IMR-90 (cell line): Measurements from ENCODE around the gene TYRO3. TPM values are rescaled to one million over a fixed set of nuclear protein-coding genes. Genes with fewer than 3 reads are reported as not detected.

ENCODE experiments used
- ATAC-seq: fragments of 200-7000 bp; cut with Tn5 transposase; 2 replicates; pipeline ENCODE4 v1.9.1; 2020; ENCODE audit warnings: low read depth, mild to moderate bottlenecking, moderate library complexity
- BruUV-seq: library from RNA; stranded (reverse); fragments of 400-500 nt; replicated peaks from 2 replicates; lab custom pipeline; 2021; lab: Mats Ljungman, UMichigan
- CTCF ChIA-PET: fragments of 300-600 bp; formaldehyde crosslinking; extraction: SDS; loops from one replicate; lab custom pipeline; 2021; ENCODE audit warnings: antibody characterized with exemption; lab: Yijun Ruan, JAX
- POLR2A ChIA-PET: fragments of 300-600 bp; sonication (Branson Sonifier 250); formaldehyde crosslinking; loops from one replicate; lab custom pipeline; 2022; ENCODE audit warnings: antibody characterized with exemption; ENCODE audit not compliant: unreplicated experiment; lab: Charles Lee
- DNase-seq: peaks from one replicate; pipeline ENCODE4 v3.0.0; 2013
- H2AFZ ChIP-seq: replicated peaks from 2 replicates; pipeline ENCODE3; 2013; ENCODE audit warnings: low read length, mild to moderate bottlenecking; ENCODE audit not compliant: poor library complexity
- H2AK5ac ChIP-seq: 2 replicates; pipeline ENCODE4 v1.6.1; 2013; ENCODE audit warnings: low read depth, low read length, inconsistent platforms
- H2AK9ac ChIP-seq: replicated peaks from 2 replicates; pipeline ENCODE3; 2013; ENCODE audit warnings: mild to moderate bottlenecking, low read depth, low read length, moderate library complexity; ENCODE audit not compliant: poor library complexity
- H2BK120ac ChIP-seq: 2 replicates; pipeline ENCODE4 v1.6.1; 2013; ENCODE audit warnings: low read depth, low read length, inconsistent platforms
- H2BK15ac ChIP-seq: 3 replicates; pipeline ENCODE4 v1.6.1; 2013; ENCODE audit warnings: low read depth, low read length, inconsistent platforms
- H2BK20ac ChIP-seq: 2 replicates; pipeline ENCODE4 v1.6.1; 2013; ENCODE audit warnings: low read depth, mild to moderate bottlenecking, inconsistent platforms, low read length, moderate library complexity
- H2BK5ac ChIP-seq: 2 replicates; pipeline ENCODE4 v1.6.1; 2013; ENCODE audit warnings: mild to moderate bottlenecking, low read depth, low read length, inconsistent platforms; ENCODE audit not compliant: poor library complexity, severe bottlenecking
- H3K14ac ChIP-seq: replicated peaks from 2 replicates; pipeline ENCODE4 v1.6.1; 2013; ENCODE audit warnings: low read depth, low read length, inconsistent platforms
- H3K18ac ChIP-seq: 2 replicates; pipeline ENCODE4 v1.6.1; 2013; ENCODE audit warnings: low read depth, low read length, control low read depth
- H3K23ac ChIP-seq: 2 replicates; pipeline ENCODE4 v1.6.1; 2013; ENCODE audit warnings: low read depth, low read length, inconsistent platforms
- H3K27ac ChIP-seq: 2 replicates; pipeline ENCODE4 v1.5.1; 2013; ENCODE audit warnings: mild to moderate bottlenecking, control low read depth, low read length; ENCODE audit not compliant: insufficient read depth
- H3K27me3 ChIP-seq: 2 replicates; pipeline ENCODE4 v1.6.1; 2013; ENCODE audit warnings: low read length; ENCODE audit not compliant: control insufficient read depth, insufficient read depth
- H3K36me3 ChIP-seq: 2 replicates; pipeline ENCODE4 v1.6.1; 2013; ENCODE audit warnings: low read length, mixed read lengths; ENCODE audit not compliant: control insufficient read depth, insufficient read depth
- H3K4ac ChIP-seq: 2 replicates; pipeline ENCODE4 v1.6.1; 2013; ENCODE audit warnings: low read depth, low read length, inconsistent platforms
- H3K4me1 ChIP-seq: 2 replicates; pipeline ENCODE4 v1.6.1; 2013; ENCODE audit warnings: low read length, mixed read lengths; ENCODE audit not compliant: control insufficient read depth, insufficient read depth
- H3K4me2 ChIP-seq: 2 replicates; pipeline ENCODE4 v1.6.1; 2013; ENCODE audit warnings: low read depth, mild to moderate bottlenecking, control low read depth, low read length, moderate library complexity
- H3K4me3 ChIP-seq: 2 replicates; pipeline ENCODE4 v1.5.1; 2013; ENCODE audit warnings: low read depth, mild to moderate bottlenecking, control low read depth, low read length, moderate library complexity; ENCODE audit not compliant: insufficient read depth
- H3K56ac ChIP-seq: 2 replicates; pipeline ENCODE4 v1.6.1; 2013; ENCODE audit warnings: low read length, inconsistent platforms; ENCODE audit not compliant: insufficient read depth; ENCODE audit errors: extremely low read depth
- H3K79me1 ChIP-seq, 2 experiments: 2 replicates each; pipeline ENCODE4 v1.6.1; 2013; ENCODE audit warnings: low read length in 2 of 2, inconsistent platforms in 1 of 2, low read depth in 1 of 2
- H3K9ac ChIP-seq: 2 replicates; pipeline ENCODE4 v1.6.1; 2013; ENCODE audit warnings: low read depth, low read length, control low read depth
- H3K9me1 ChIP-seq: 2 replicates; pipeline ENCODE4 v1.6.1; 2013; ENCODE audit warnings: low read length, inconsistent platforms; ENCODE audit not compliant: insufficient read depth
- H3K9me3 ChIP-seq: 2 replicates; pipeline ENCODE4 v1.6.1; 2013; ENCODE audit warnings: low read length; ENCODE audit not compliant: control insufficient read depth, insufficient read depth
- H4K20me1 ChIP-seq: 2 replicates; pipeline ENCODE4 v1.6.1; 2013; ENCODE audit warnings: low read length, inconsistent platforms; ENCODE audit not compliant: insufficient read depth
- H4K5ac ChIP-seq: 2 replicates; pipeline ENCODE4 v1.6.1; 2013; ENCODE audit warnings: mild to moderate bottlenecking, low read depth, low read length, control low read depth
- H4K8ac ChIP-seq, 2 experiments: 2 replicates each; pipeline ENCODE4 v1.6.1; 2013; ENCODE audit warnings: low read depth in 2 of 2, low read length in 2 of 2, control low read depth in 1 of 2, inconsistent platforms in 1 of 2
- H4K91ac ChIP-seq: 2 replicates; pipeline ENCODE4 v1.6.1; 2013; ENCODE audit warnings: low read depth, low read length, inconsistent platforms; ENCODE audit not compliant: insufficient read depth
- BHLHE40 ChIP-seq: fragments of 150-350 bp; IDR thresholded peaks from 2 replicates; pipeline ENCODE4 v1.6.1; 2016; ENCODE audit warnings: mild to moderate bottlenecking, low read depth, low read length
- CEBPB ChIP-seq: IDR thresholded peaks from 2 replicates; pipeline ENCODE4 v1.6.1; 2012; ENCODE audit warnings: low read depth, low read length, improper control_type of control experiment
- CHD1 ChIP-seq: IDR thresholded peaks from 2 replicates; pipeline ENCODE4 v1.6.1; 2012; ENCODE audit warnings: low read depth, low read length, improper control_type of control experiment
- CTCF ChIP-seq: conservative IDR thresholded peaks from 2 replicates; pipeline ENCODE4 v1.5.1; 2012; ENCODE audit warnings: mild to moderate bottlenecking, low read depth, low read length, improper control_type of control experiment
- ELK1 ChIP-seq: fragments of 150-350 bp; IDR thresholded peaks from 2 replicates; pipeline ENCODE4 v1.6.1; 2016; ENCODE audit warnings: low read depth, mild to moderate bottlenecking, low read length, moderate library complexity, borderline replicate concordance
- FOS ChIP-seq: fragments of 150-350 bp; IDR thresholded peaks from 2 replicates; pipeline ENCODE4 v1.6.1; 2016; ENCODE audit warnings: low read depth, low read length
- MAFK ChIP-seq: IDR thresholded peaks from 2 replicates; pipeline ENCODE4 v1.6.1; 2012; ENCODE audit warnings: low read depth, low read length, improper control_type of control experiment
- MAZ ChIP-seq: IDR thresholded peaks from 2 replicates; pipeline ENCODE4 v1.6.1; 2012; ENCODE audit warnings: low read depth, mild to moderate bottlenecking, low read length, improper control_type of control experiment, moderate library complexity, borderline replicate concordance
- MXI1 ChIP-seq: IDR thresholded peaks from 2 replicates; pipeline ENCODE4 v1.6.1; 2012; ENCODE audit warnings: low read depth, mild to moderate bottlenecking, low read length, moderate library complexity, borderline replicate concordance
- NFE2L2 ChIP-seq: fragments of 150-350 bp; IDR thresholded peaks from 2 replicates; pipeline ENCODE4 v1.6.1; 2016; ENCODE audit warnings: low read depth, mild to moderate bottlenecking, low read length
- POLR2A ChIP-seq: IDR thresholded peaks from 2 replicates; pipeline ENCODE4 v1.6.1; 2012; ENCODE audit warnings: mild to moderate bottlenecking, low read depth, low read length
- RAD21 ChIP-seq: IDR thresholded peaks from 2 replicates; pipeline ENCODE4 v1.6.1; 2012; ENCODE audit warnings: low read length, improper control_type of control experiment
- RCOR1 ChIP-seq: IDR thresholded peaks from 2 replicates; pipeline ENCODE4 v1.6.1; 2012; ENCODE audit warnings: mild to moderate bottlenecking, low read length, improper control_type of control experiment; ENCODE audit not compliant: insufficient replicate concordance
- RFX5 ChIP-seq: IDR thresholded peaks from 2 replicates; pipeline ENCODE4 v1.8.0; 2012; ENCODE audit warnings: low read depth, mild to moderate bottlenecking, low read length, moderate library complexity
- SMC3 ChIP-seq: fragments of 150-350 bp; IDR thresholded peaks from 2 replicates; pipeline ENCODE4 v1.6.1; 2016; ENCODE audit warnings: low read depth, mild to moderate bottlenecking, antibody characterized with exemption, low read length, moderate library complexity
- USF2 ChIP-seq: fragments of 150-350 bp; IDR thresholded peaks from 2 replicates; pipeline ENCODE4 v1.6.1; 2017; ENCODE audit warnings: mild to moderate bottlenecking, antibody characterized with exemption, low read length, low read depth
- WGBS, 2 experiments: methylation state at CpG; one replicate each; pipeline versions ENCODE4 v1.1.5 to v1.1.7; 2013; ENCODE audit warnings: missing lambda C conversion rate in 2 of 2; ENCODE audit not compliant: insufficient read length in 1 of 2; ENCODE audit errors: extremely low coverage in 2 of 2; 5-methylcytosine and 5-hydroxymethylcytosine counted together
- dilution Hi-C: fragments of 300-500 bp; cut with HindIII; formaldehyde crosslinking; loops from one replicate; pipeline ENCODE4 v1.14.3; 2018; ENCODE audit warnings: low sequenced_read_pairs; ENCODE audit not compliant: unreplicated experiment
- in situ Hi-C: fragments of 300-500 bp; cut with MboI; formaldehyde crosslinking; loops from 3 replicates; pipeline ENCODE4 v1.14.3; 2019; ENCODE audit warnings: low sequenced_read_pairs, inconsistent platforms, mixed read lengths
- intact Hi-C: fragments of 100-400 bp; cut with micrococcal nuclease; formaldehyde crosslinking; loops from 2 replicates; pipeline ENCODE4 v1.10.0; 2022
- polyA plus RNA-seq, 3 experiments: library from polyadenylated mRNA; depleted of rRNA; stranded (reverse); fragments of >200 nt; gene quantifications; 2 replicates each; pipeline ENCODE4 v1.2.3, GENCODE V29; 2012; ENCODE audit warnings: low replicate concordance in 1 of 3
- total RNA-seq: library from RNA; depleted of rRNA; stranded (reverse); fragments of >200 nt; gene quantifications from 2 replicates; pipeline ENCODE4 v1.2.3, GENCODE V29; 2012

The TYRO3 gene
- total and polyA plus RNA-seq, 2 of the 4 experiments (the other 2 are of a cell fraction), result 11.5 to 18.4 TPM

GRCh38 chr15:41535544-41535943, 23.5 kb upstream of the TYRO3 start:
- Histone ChIP-seq H3K9ac (no peak overlapping the region), H3K56ac (no peak overlapping the region), H2AFZ (no peak overlapping the region), H3K9me1 (peaks cover 2% of the 10 kb centered on the region), H3K4ac (no peak overlapping the region), H2BK15ac (no peak overlapping the region), H3K27ac (no peak overlapping the region), H3K14ac (no peak overlapping the region), H3K9me3 (no peaks in the 10 kb centered on the region), H3K79me1 (peaks cover under 1 to 24% of the 10 kb centered on the region in 2 experiments; a peak in 1 of 4 replicates), H4K91ac (no peak overlapping the region), H3K27me3 (no peaks in the 10 kb centered on the region), H2BK20ac (no peak overlapping the region), H4K8ac (no peak overlapping the region), H2BK120ac (no peak overlapping the region), H2BK5ac (no peak overlapping the region), H3K4me3 (no peak overlapping the region), H3K36me3 (peaks cover 39% of the 10 kb centered on the region), H3K4me1 (no peaks in the 10 kb centered on the region), H3K23ac (no peak overlapping the region), H3K4me2 (no peak overlapping the region), H2AK9ac (no peak overlapping the region), H4K20me1 (no peaks in the 10 kb centered on the region), H4K5ac (no peak overlapping the region), H2AK5ac (no peak overlapping the region), H3K18ac (no peak overlapping the region)
- ChIA-PET POLR2A (no interaction called here), CTCF (no interaction called here)
- no peak for DNase-seq
- dilution Hi-C loops, result no loop called here
- in situ Hi-C loops, result no loop called here
- BruUV-seq, result no TSS peak
- intact Hi-C loops, result no loop called here
- no CpG with 5 or more reads among the region's 1 CpG for WGBS, 2 experiments
- TF ChIP-seq CHD1 (no peak), RCOR1 (no peak), MAFK (no peak), RFX5 (no peak), FOS (no peak), SMC3 (no peak), BHLHE40 (no peak), NFE2L2 (no peak), USF2 (no peak), MAZ (no peak), POLR2A (no peak), ELK1 (no peak), CEBPB (no peak), RAD21 (no peak), CTCF (no peak), MXI1 (no peak)
- no peak for ATAC-seq
